GM23248 (cell line): ENCODE data around the gene SEL1L3. TPM values are rescaled to one million over a fixed set of nuclear protein-coding genes. Genes with fewer than 3 reads are reported as not detected.
A peak's percentile ranks its signal among the peaks of the same experiment; 100 is the strongest.

Experiments used
- DNase-seq: peaks from one replicate; pipeline ENCODE4 v3.0.0-alpha.2; 2015
- H2AFZ ChIP-seq: fragments of 200-600 bp; sonication (generic); 2 replicates; pipeline ENCODE4 v1.6.1; 2016; ENCODE audit warnings: antibody characterized with exemption
- H3F3A ChIP-seq: fragments of 200-600 bp; sonication (generic); 2 replicates; pipeline ENCODE4 v1.6.1; 2016; ENCODE audit warnings: mild to moderate bottlenecking, antibody characterized with exemption, mixed run types; ENCODE audit not compliant: insufficient read depth
- H3K27ac ChIP-seq: fragments of 200-600 bp; sonication (generic); 2 replicates; pipeline ENCODE4 v1.5.1; 2016; ENCODE audit warnings: mild to moderate bottlenecking
- H3K27me3 ChIP-seq: fragments of 200-600 bp; sonication (generic); replicated peaks from 2 replicates; pipeline ENCODE4 v1.6.1; 2016; ENCODE audit warnings: mild to moderate bottlenecking; ENCODE audit not compliant: insufficient read depth
- H3K36me3 ChIP-seq: fragments of 200-600 bp; sonication (generic); 2 replicates; pipeline ENCODE4 v1.6.1; 2016; ENCODE audit warnings: low read depth, mild to moderate bottlenecking
- H3K4me1 ChIP-seq: fragments of 200-600 bp; sonication (generic); 2 replicates; pipeline ENCODE4 v1.6.1; 2016; ENCODE audit warnings: mild to moderate bottlenecking; ENCODE audit not compliant: insufficient read depth
- H3K4me2 ChIP-seq: fragments of 200-600 bp; sonication (generic); one replicate; pipeline ENCODE4 v1.6.1; 2016; ENCODE audit warnings: mild to moderate bottlenecking; ENCODE audit not compliant: unreplicated experiment
- H3K4me3 ChIP-seq: fragments of 200-600 bp; sonication (generic); 2 replicates; pipeline ENCODE4 v1.5.1; 2016; ENCODE audit warnings: mild to moderate bottlenecking
- H3K79me2 ChIP-seq: fragments of 200-600 bp; sonication (generic); 2 replicates; pipeline ENCODE4 v1.6.1; 2016; ENCODE audit warnings: mild to moderate bottlenecking; ENCODE audit not compliant: insufficient read depth
- H3K9ac ChIP-seq: fragments of 200-600 bp; sonication (generic); 2 replicates; pipeline ENCODE4 v1.6.1; 2016; ENCODE audit warnings: mild to moderate bottlenecking
- H3K9me2 ChIP-seq: fragments of 200-600 bp; sonication (generic); 2 replicates; pipeline ENCODE4 v1.6.1; 2016; ENCODE audit warnings: mixed run types, mild to moderate bottlenecking, moderate library complexity; ENCODE audit not compliant: insufficient read depth
- H3K9me3 ChIP-seq: fragments of 200-600 bp; sonication (generic); one replicate; pipeline ENCODE4 v1.6.1; 2017; ENCODE audit warnings: low read depth
- H4K20me1 ChIP-seq: fragments of 200-600 bp; sonication (generic); 2 replicates; pipeline ENCODE4 v1.6.0; 2016; ENCODE audit not compliant: insufficient read depth
- EZH2 ChIP-seq: fragments of 200-600 bp; sonication (generic); IDR thresholded peaks from 2 replicates; pipeline ENCODE4 v1.6.1; 2018; ENCODE audit warnings: antibody characterized with exemption, mild to moderate bottlenecking; ENCODE audit not compliant: insufficient read depth, poor library complexity, severe bottlenecking
- EZH2phosphoT487 ChIP-seq: fragments of 200-600 bp; sonication (generic); IDR thresholded peaks from 2 replicates; pipeline ENCODE4 v1.6.1; 2018; ENCODE audit warnings: antibody characterized with exemption, moderate library complexity, mild to moderate bottlenecking, low read depth; ENCODE audit not compliant: insufficient read depth
- WGBS, 2 experiments: methylation state at CpG; one replicate each; pipeline ENCODE4 v1.1.6; 2015 to 2017; ENCODE audit warnings: low lambda C conversion rate in 2 of 2, low coverage in 1 of 2; ENCODE audit errors: missing lambda C conversion rate in 2 of 2; 5-methylcytosine and 5-hydroxymethylcytosine counted together
- in situ Hi-C: fragments of 300-500 bp; cut with MboI; formaldehyde crosslinking; loops from 2 replicates; pipeline ENCODE4 v1.15.0; 2020
- polyA plus RNA-seq: library from polyadenylated mRNA; unstranded; fragments of >200 nt; fragmentation: Nextera tagmentation; extraction: Ambion mirVana; gene quantifications from 2 replicates; pipeline ENCODE4 v1.2.1, GENCODE V29; 2016
- total RNA-seq: library from RNA; depleted of rRNA; stranded (reverse); fragments of >200 nt; shearing (Covaris generic); gene quantifications from 2 replicates; pipeline ENCODE4 v1.2.3, GENCODE V29; 2014

Gene SEL1L3
- total and polyA plus RNA-seq, 2 experiments from 2014 or later = 23.1 to 62.8 TPM

GRCh38 chr4:25818371-25818871 is 44.4 kb downstream of the SEL1L3 start:
- Histone ChIP-seq H3K27me3 (no peaks in the 10 kb centered on the region), H3K9ac (peak overlapping the region; percentile 54; the same call in 1 of the 2 replicates), H3F3A (peaks cover 47% of the 10 kb centered on the region), H3K4me3 (no peak overlapping the region), H3K4me2 (peak overlapping the region; percentile 76), H3K79me2 (no peaks in the 10 kb centered on the region), H3K9me3 (no peaks in the 10 kb centered on the region), H3K27ac (peak overlapping the region; percentile 80), H3K4me1 (peaks cover 57% of the 10 kb centered on the region), H3K36me3 (no peaks in the 10 kb centered on the region), H3K9me2 (no peaks in the 10 kb centered on the region), H4K20me1 (no peaks in the 10 kb centered on the region), H2AFZ (no peak overlapping the region)
- in situ Hi-C loops = no loop called here
- peak; percentile 62 for DNase-seq
- TF ChIP-seq EZH2phosphoT487 = no peak
- no peak for TF ChIP-seq EZH2
- 50 to 52% methylated on average over 2 of the region's 2 CpGs for WGBS, 2 experiments

GRCh38 chr4:25817059-25817681 is 45.6 kb downstream of the SEL1L3 start:
- in situ Hi-C loops = no loop called here
- no peaks in the 10 kb centered on the region for H3K9me2 ChIP-seq
- H3K9ac ChIP-seq = peak overlapping the region; percentile 54
- H3F3A ChIP-seq = peaks cover 54% of the 10 kb centered on the region
- no peaks in the 10 kb centered on the region for H3K9me3 ChIP-seq
- 2 to 3% methylated on average over 8 of the region's 8 CpGs for WGBS, 2 experiments
- H3K36me3 ChIP-seq = no peaks in the 10 kb centered on the region
- H3K4me3 ChIP-seq = peak overlapping the region; percentile 30
- peak overlapping the region; percentile 37 for H2AFZ ChIP-seq
- no peaks in the 10 kb centered on the region for H3K27me3 ChIP-seq
- TF ChIP-seq EZH2 (no peak), EZH2phosphoT487 (no peak)
- peak; percentile 91 for DNase-seq
- no peaks in the 10 kb centered on the region for H3K79me2 ChIP-seq
- peak overlapping the region; percentile 76 for H3K4me2 ChIP-seq
- H3K4me1 ChIP-seq = peaks cover 64% of the 10 kb centered on the region
- no peaks in the 10 kb centered on the region for H4K20me1 ChIP-seq
- peak overlapping the region; percentile 80 for H3K27ac ChIP-seq

- H3K4me2 ChIP-seq = peak overlapping the region; percentile 76
- H3K9ac ChIP-seq = no peak overlapping the region
- H3K27me3 ChIP-seq = no peaks in the 10 kb centered on the region
- H3K36me3 ChIP-seq = no peaks in the 10 kb centered on the region
- H3K9me3 ChIP-seq = no peaks in the 10 kb centered on the region
- H3K27ac ChIP-seq = peak overlapping the region; percentile 80
- H3K9me2 ChIP-seq = no peaks in the 10 kb centered on the region
- no peaks in the 10 kb centered on the region for H3K79me2 ChIP-seq
- no peaks in the 10 kb centered on the region for H4K20me1 ChIP-seq
- H3F3A ChIP-seq = peaks cover 54% of the 10 kb centered on the region
- 0 out of 2 replicates have a peak overlapping the region, but pooled peaks have one; percentile 37 for H2AFZ ChIP-seq
- peak overlapping the region; percentile 30 for H3K4me3 ChIP-seq
- TF ChIP-seq EZH2 (no peak), EZH2phosphoT487 (no peak)
- in situ Hi-C loops = no loop called here
- H3K4me1 ChIP-seq = peaks cover 64% of the 10 kb centered on the region
- DNase-seq = no peak
- WGBS, 2 experiments = 69 to 72% methylated on average over 2 of the region's 2 CpGs
Measured at GRCh38 chr4:25816591-25817058, 46.2 kb downstream of the SEL1L3 start.

GRCh38 chr4:25815586-25815985 is 47.2 kb downstream of the SEL1L3 start:
- in situ Hi-C loops = no loop called here
- Histone ChIP-seq H3K9ac (no peak overlapping the region), H3K36me3 (no peaks in the 10 kb centered on the region), H3K27ac (no peak overlapping the region), H3K9me3 (no peaks in the 10 kb centered on the region), H3K79me2 (no peaks in the 10 kb centered on the region), H3F3A (peaks cover 54% of the 10 kb centered on the region), H4K20me1 (no peaks in the 10 kb centered on the region), H3K9me2 (no peaks in the 10 kb centered on the region), H2AFZ (no peak overlapping the region), H3K4me2 (no peak overlapping the region), H3K4me1 (peaks cover 68% of the 10 kb centered on the region), H3K4me3 (no peak overlapping the region), H3K27me3 (no peaks in the 10 kb centered on the region)
- DNase-seq = no peak
- TF ChIP-seq EZH2phosphoT487 (no peak), EZH2 (no peak)
- 93 to 95% methylated on average over 5 of the region's 5 CpGs for WGBS, 2 experiments
